NCI-H1092 (cell line): ENCODE results near the gene PRICKLE1.

ENCODE experiments used
- DNase-seq: peaks from one replicate; lab custom pipeline; 2025; lab: John Stamatoyannopoulos, UW

Gene PRICKLE1

DNA sequence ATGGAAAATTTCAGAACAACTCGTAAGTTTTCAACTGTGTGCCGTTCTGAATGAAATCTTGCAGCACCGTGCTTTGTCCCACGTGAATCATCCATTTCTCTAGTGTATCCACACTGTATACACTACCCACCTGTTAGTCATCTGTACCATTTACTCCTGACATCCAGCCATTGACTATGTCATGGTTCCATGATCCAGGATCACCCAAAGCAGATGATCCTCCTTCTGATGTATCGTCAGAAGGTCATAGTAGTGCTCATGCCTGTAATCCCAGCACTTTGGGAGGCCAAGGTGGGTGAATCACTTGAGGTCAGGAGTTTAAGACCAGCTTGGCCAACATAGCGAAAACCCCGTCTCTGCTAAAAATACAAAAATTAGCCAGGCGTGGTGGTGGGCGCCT lies 140.7 kb downstream of the PRICKLE1 start:
- no peak for DNase-seq

- no peak for DNase-seq
Observed at GRCh38 chr12:42447371-42447786, 142.2 kb downstream of the PRICKLE1 start.

- DNase-seq = no peak
Observed at GRCh38 chr12:42446761-42447160, 142.8 kb downstream of the PRICKLE1 start.

GRCh38 chr12:42445891-42446290 lies 143.7 kb downstream of the PRICKLE1 start:
- no peak for DNase-seq

GRCh38 chr12:42444192-42444943 lies 145.2 kb downstream of the PRICKLE1 start:
- no peak for DNase-seq

DNA sequence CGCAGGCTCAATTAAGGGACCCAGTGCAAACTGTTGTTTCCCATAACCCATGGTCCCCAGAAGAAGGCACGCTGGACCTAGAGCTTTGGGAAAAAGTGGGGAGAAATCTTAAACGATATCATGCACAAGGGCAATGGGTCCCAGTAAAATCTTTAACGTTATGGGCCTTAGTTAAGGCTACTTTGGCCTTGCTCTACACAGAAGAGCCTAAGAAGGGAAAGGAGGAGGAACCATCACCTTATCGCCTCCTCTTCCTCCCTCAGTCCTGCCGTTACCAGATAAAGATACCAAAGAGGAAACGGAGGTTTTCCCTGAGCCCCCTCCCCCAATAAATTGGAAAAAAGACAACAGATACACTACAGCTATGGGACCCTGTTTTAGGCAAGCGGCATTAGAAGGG lies 146.7 kb downstream of the PRICKLE1 start:
- DNase-seq = no peak

- DNase-seq = no peak
Observed at GRCh38 chr12:42442311-42442759, 147.2 kb downstream of the PRICKLE1 start.

DNA sequence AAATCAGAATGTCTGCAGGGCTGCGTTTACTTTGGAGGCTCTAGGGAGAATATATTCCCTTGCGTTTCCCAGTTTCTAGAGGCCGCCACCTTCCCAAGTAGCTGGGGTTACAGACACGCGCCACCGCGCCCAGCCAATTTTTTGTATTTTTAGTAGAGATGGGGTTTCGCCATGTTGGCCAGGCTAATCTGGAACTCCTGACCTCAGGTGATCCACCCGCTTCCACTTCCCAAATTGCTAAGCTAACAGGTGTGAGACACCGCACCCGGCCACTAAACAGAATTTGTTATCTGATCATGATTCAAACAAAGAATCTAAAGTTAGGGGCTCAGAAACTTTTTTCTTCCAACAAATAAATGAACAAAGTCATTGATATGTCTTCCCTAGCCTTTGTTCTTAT lies 148.9 kb downstream of the PRICKLE1 start:
- DNase-seq = no peak

DNA sequence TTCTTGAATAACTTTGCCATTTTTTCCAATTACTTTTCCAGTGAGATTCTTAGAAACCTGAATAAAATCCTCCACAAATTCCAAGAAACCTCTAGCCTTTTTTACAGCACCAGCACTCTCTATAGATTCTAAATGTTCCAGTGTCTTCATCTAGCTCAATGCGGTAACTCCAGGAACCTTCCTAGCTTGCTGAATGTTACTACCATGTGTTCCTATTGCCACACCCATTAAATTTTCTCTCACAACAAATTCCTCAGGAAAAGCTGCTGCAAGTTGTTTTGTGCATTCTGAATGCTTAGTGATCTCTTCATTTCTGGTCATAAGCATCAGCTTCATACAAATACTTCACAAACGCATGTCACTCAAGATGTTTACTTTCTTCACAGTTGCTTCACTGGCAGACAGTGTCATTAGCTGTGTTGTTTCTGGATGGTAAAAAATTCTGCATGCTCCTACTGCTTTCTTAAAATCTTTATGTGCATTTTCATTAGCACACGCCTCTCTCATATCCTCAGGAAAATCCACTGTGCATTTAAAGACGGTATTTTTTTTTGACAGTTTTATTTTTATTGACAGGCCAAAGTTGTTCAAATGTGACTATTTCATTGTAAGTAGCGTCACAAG lies 156.9 kb downstream of the PRICKLE1 start:
- no peak for DNase-seq

GRCh38 chr12:42428850-42429249 lies 160.7 kb downstream of the PRICKLE1 start:
- no peak for DNase-seq

GRCh38 chr12:42426746-42427145 lies 162.8 kb downstream of the PRICKLE1 start:
- no peak for DNase-seq

- DNase-seq = no peak
Observed at GRCh38 chr12:42422785-42423184, 166.8 kb downstream of the PRICKLE1 start.

GRCh38 chr12:42421844-42422779 lies 167.4 kb downstream of the PRICKLE1 start:
- no peak for DNase-seq

GRCh38 chr12:42420395-42420794 lies 169.2 kb downstream of the PRICKLE1 start:
- DNase-seq = no peak

- no peak for DNase-seq
Observed at GRCh38 chr12:42410340-42410739, 179.2 kb downstream of the PRICKLE1 start.

DNA sequence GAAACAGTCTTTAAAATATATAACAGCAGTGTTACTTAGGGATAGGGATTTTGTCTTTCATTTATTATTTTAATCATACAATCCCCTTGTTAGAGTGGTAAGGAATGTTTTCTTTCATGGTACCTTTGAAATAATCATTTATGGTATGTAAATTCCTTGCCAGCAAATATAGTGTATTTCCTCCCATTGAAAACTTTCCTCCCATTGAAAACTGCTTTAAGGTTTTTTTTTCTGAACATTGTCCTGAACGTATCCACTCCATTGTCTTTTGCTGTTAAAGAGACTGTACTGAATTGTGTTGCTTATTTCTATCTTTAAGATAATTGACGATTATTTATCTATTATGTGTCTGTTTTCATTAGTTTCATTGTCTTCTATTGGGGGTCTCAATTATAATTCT lies 180.1 kb downstream of the PRICKLE1 start:
- no peak for DNase-seq

DNA sequence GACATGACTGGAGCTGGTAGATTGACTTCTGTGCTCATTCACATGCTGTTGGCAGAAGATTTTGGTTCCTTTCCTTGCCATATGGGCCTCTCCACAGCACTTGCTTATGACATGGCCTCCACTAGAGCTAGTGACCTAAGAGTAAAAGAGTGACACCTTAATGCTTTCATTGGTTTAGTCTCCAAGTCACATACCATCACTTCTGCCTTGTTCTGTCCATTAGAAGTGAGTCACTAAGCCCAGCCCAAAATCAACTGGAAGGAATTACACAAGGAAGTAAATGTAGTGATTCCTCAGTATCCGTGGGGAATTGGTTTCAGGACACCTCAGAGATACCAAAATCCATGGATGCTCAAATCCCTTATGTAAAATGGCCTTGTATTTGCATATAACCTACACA lies 182.2 kb downstream of the PRICKLE1 start:
- no peak for DNase-seq
